Pancreas (tissue), 10 donors: ENCODE measurements around the gene SRP14. TPM values are rescaled to one million over a fixed set of nuclear protein-coding genes. Genes with fewer than 3 reads are reported as not detected.

Experiments
- ATAC-seq, 4 donors: fragments of 200-7000 bp; cut with Tn5 transposase; one replicate each; pipeline versions ENCODE4 v1.8.0 to v1.9.1; 2020; ENCODE audit warnings: mild to moderate bottlenecking in 4 of 4, moderate library complexity in 4 of 4
- DNase-seq, 6 donors: peaks; one replicate each; pipeline ENCODE4 v3.0.0-alpha.2; 2020
- FAIRE-seq: peaks from 2 replicates; lab custom pipeline; 2012; peaks lifted over from hg19 to GRCh38; lab: Jason Lieb, UNC
- H3K27ac ChIP-seq, 4 donors: fragments of 200-600 bp; sonication (generic); 1 replicate in 3 of 4; 2 replicates in 1 of 4; pipeline versions ENCODE4 v1.5.0 to v1.8.0; 2020
- H3K27me3 ChIP-seq, 4 donors: fragments of 200-600 bp; one replicate each; pipeline ENCODE4 v1.8.0; 2021
- H3K36me3 ChIP-seq, 3 donors: fragments of 200-600 bp; sonication (generic) in 1 of 3; one replicate each; pipeline versions ENCODE4 v1.5.0 to v1.8.0; 2020 to 2021
- H3K4me1 ChIP-seq, 3 donors: fragments of 200-600 bp; one replicate each; pipeline ENCODE4 v1.8.0; 2021
- H3K4me3 ChIP-seq, 4 donors: fragments of 200-600 bp; sonication (generic) in 2 of 4; one replicate each; pipeline versions ENCODE4 v1.5.0 to v1.8.0; 2020 to 2021
- H3K9me3 ChIP-seq, 4 donors: fragments of 200-600 bp; one replicate each; pipeline ENCODE4 v1.8.0; 2021
- CTCF ChIP-seq, 4 donors: fragments of 200-600 bp; sonication (generic) in 3 of 4; IDR thresholded peaks; one replicate each; pipeline versions ENCODE4 v1.5.0 to v1.8.0; 2021; ENCODE audit warnings: antibody characterized with exemption in 4 of 4
- WGBS, 2 donors: extraction: QIAGEN DNeasy Blood & Tissue Kit; methylation state at CpG; one replicate each; pipeline ENCODE4 v1.1.7; 2013; 5-methylcytosine and 5-hydroxymethylcytosine counted together
- intact Hi-C, 3 donors: fragments of 100-400 bp; cut with DNase I; formaldehyde crosslinking; loops; one replicate each; pipeline versions ENCODE4 v1.11.1 to v1.14.2; 2022
- polyA plus RNA-seq, 2 donors: library from polyadenylated mRNA; stranded (reverse); fragments of 200-250 nt; gene quantifications; one replicate each; pipeline ENCODE4 v1.2.3, GENCODE V29; 2013
- total RNA-seq, 6 donors: library from RNA; stranded (reverse); fragmentation: NEBNext Ultra II Directional in 4 of 6; extraction: Animal tissue kit (Norgen Biotek cat#: 25700) in 4 of 6; gene quantifications; one replicate each; pipeline versions ENCODE4 v1.2.1 to v1.2.4, GENCODE V29; 2021 to 2023
- donor health status: healthy with polysubstance abuse.
- donor health status: DM: no; HTN: no; CAD: no; lungs with moderate emphysema.
- donor health status: DM: no; HTN: no; CAD: no.
- donor health status: control.
- donor health status: control.
- donor health status: Bipolar disorder and iron deficiency.
- donor health status: DM: yes; HTN: yes; CAD: no.
- donor health status: DM: no; HTN: no; CAD: no.
- donor health status: DM: no; HTN: no; CAD: no.
- donor health status: DM: yes; HTN: yes; CAD: no.

Gene SRP14
- total and polyA plus RNA-seq, 8 donors = 42.7 to 198 (median 63.1) TPM

- Histone ChIP-seq H3K4me1 (peaks cover 16 to 28% (median 25%) of the 10 kb centered on the region in 3 donors), H3K4me3 (no peak overlapping the region), H3K27ac (peak overlapping the region in 1 of 4 donors; percentile 77), H3K36me3 (no peaks in the 10 kb centered on the region), H3K27me3 (no peaks in the 10 kb centered on the region), H3K9me3 (no peaks in the 10 kb centered on the region)
- ATAC-seq = no peak
- no peak for TF ChIP-seq CTCF (IDR thresholded peaks at IDR 0.05)
- no peak for FAIRE-seq
- 85 to 89% methylated on average over 14 of the region's 14 CpGs for WGBS, 2 donors
- intact Hi-C loops = no loop called here
- peak in 2 of 6 donors; percentile 27 to 57 for DNase-seq
Measured at GRCh38 chr15:40053831-40054604, 15.0 kb upstream of the SRP14 start.

- peaks cover 16 to 30% (median 25%) of the 10 kb centered on the region in 3 donors for H3K4me1 ChIP-seq
- H3K27me3 ChIP-seq = no peaks in the 10 kb centered on the region
- H3K36me3 ChIP-seq = no peaks in the 10 kb centered on the region
- ATAC-seq = no peak
- intact Hi-C loops = no loop called here
- H3K9me3 ChIP-seq = no peaks in the 10 kb centered on the region
- 76 to 78% methylated on average over 12 of the region's 12 CpGs for WGBS, 2 donors
- no peak for TF ChIP-seq CTCF (IDR thresholded peaks at IDR 0.05)
- peak in 2 of 6 donors; percentile 11 to 42 for DNase-seq
- H3K27ac ChIP-seq = no peak overlapping the region
- FAIRE-seq = no peak
- H3K4me3 ChIP-seq = no peak overlapping the region
Measured at GRCh38 chr15:40053079-40053830, 14.3 kb upstream of the SRP14 start.

GRCh38 chr15:40052604-40053003, 13.6 kb upstream of the SRP14 start:
- no peak for TF ChIP-seq CTCF (IDR thresholded peaks at IDR 0.05)
- no peaks in the 10 kb centered on the region for H3K27me3 ChIP-seq
- no peaks in the 10 kb centered on the region for H3K36me3 ChIP-seq
- H3K9me3 ChIP-seq = no peaks in the 10 kb centered on the region
- DNase-seq (peak in 2 of 6 donors; percentile 11 to 24), FAIRE-seq (no peak), ATAC-seq (no peak)
- H3K4me3 ChIP-seq = no peak overlapping the region
- H3K27ac ChIP-seq = no peak overlapping the region
- peaks cover 16 to 31% (median 25%) of the 10 kb centered on the region in 3 donors for H3K4me1 ChIP-seq
- intact Hi-C loops = no loop called here
- 49 to 67% methylated on average over 6 of the region's 6 CpGs for WGBS, 2 donors

GRCh38 chr15:40051616-40052415, 12.8 kb upstream of the SRP14 start:
- no peak for TF ChIP-seq CTCF (IDR thresholded peaks at IDR 0.05)
- Histone ChIP-seq H3K9me3 (no peaks in the 10 kb centered on the region), H3K36me3 (no peaks in the 10 kb centered on the region), H3K4me3 (no peak overlapping the region), H3K27me3 (no peaks in the 10 kb centered on the region), H3K27ac (no peak overlapping the region), H3K4me1 (peaks cover 16 to 39% (median 25%) of the 10 kb centered on the region in 3 donors)
- ATAC-seq (no peak), FAIRE-seq (no peak), DNase-seq (peak in 1 of 6 donors; percentile 32)
- WGBS, 2 donors = 83 to 84% methylated on average over 11 of the region's 11 CpGs
- intact Hi-C loops = no loop called here
